ENCODE results near the gene ERICH6B.

The ERICH6B gene

DNA sequence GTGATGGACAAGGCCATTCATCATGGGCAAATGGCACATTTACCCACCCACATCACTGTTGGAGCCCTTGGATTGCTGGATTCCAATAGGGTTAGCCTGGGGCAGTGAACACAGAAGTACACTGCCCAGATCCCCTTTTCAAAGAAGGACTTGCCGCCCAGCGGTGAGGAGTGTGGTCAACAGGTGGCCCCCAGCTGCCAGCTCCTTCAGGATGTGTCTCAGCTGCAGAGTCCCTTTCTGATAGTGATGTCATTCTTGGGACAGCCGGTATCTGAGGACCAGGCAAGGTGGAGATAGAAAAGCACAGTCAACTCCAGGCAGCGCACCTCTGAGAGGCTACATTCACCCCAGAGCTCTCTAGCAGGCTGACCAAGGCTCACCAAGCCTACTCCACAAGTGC lies 16.9 kb downstream of the ERICH6B start:
- Histone ChIP-seq H3K4me3 (ENCODE audit: low read depth, low read length) (no peak overlapping the region), H3K9me3 (ENCODE audit: control insufficient read depth, insufficient read depth, low read depth, low read length) (no peaks in the 10 kb centered on the region), H3K27ac (ENCODE audit: low read depth, low read length) (no peak overlapping the region), H3K27me3 (ENCODE audit: control insufficient read depth, insufficient read depth, low read length) (peaks cover 7% of the 10 kb centered on the region; the same call in 1 of the 2 replicates), H3K4me1 (ENCODE audit: control insufficient read depth, insufficient read depth, low read length) (no peaks in the 10 kb centered on the region), H3K9ac (ENCODE audit: low read length) (no peak overlapping the region), H3K36me3 (ENCODE audit: control insufficient read depth, insufficient read depth, low read length) (no peaks in the 10 kb centered on the region)

DNA sequence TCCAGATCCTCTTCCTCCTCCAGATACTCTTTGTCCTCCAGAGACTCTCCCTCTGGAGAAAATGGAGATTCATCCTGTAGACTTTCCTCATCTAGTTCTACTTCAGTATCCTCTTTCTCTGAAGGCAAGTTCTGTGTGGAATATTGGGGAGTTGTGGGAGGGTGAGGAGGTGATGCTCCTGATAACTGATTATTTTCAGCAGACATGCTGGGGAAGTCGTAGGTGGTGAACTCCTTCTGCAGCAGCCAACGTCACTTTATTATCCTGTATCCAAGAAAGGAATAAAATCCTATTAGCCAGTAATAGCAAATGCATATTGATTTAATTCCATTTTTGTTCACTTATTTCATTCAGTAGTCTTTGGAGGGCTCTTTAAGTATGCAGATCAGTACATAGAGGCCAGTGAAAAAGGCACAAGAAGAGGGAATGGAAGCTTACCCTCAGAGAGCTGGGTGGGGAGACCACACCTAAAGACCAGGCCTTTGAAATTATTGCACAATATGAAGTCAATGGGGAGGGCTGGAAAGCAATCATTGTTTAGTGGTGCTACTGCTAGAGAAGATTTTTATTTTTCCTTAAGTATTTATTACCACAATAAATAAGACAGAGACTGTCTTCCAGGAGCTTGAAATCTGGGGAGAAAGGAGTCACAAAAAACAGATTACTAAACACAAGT lies 18.6 kb downstream of the ERICH6B start:
- no peaks in the 10 kb centered on the region for H3K9me3 ChIP-seq (ENCODE audit: control insufficient read depth, insufficient read depth, low read depth, low read length)
- H3K4me1 ChIP-seq (ENCODE audit: control insufficient read depth, insufficient read depth, low read length) = no peaks in the 10 kb centered on the region
- H3K36me3 ChIP-seq (ENCODE audit: control insufficient read depth, insufficient read depth, low read length) = no peaks in the 10 kb centered on the region
- H3K27ac ChIP-seq (ENCODE audit: low read depth, low read length) = no peak overlapping the region
- peaks cover 7% of the 10 kb centered on the region; the same call in 1 of the 2 replicates for H3K27me3 ChIP-seq (ENCODE audit: control insufficient read depth, insufficient read depth, low read length)
- no peak overlapping the region for H3K9ac ChIP-seq (ENCODE audit: low read length)
- H3K4me3 ChIP-seq (ENCODE audit: low read depth, low read length) = no peak overlapping the region

DNA sequence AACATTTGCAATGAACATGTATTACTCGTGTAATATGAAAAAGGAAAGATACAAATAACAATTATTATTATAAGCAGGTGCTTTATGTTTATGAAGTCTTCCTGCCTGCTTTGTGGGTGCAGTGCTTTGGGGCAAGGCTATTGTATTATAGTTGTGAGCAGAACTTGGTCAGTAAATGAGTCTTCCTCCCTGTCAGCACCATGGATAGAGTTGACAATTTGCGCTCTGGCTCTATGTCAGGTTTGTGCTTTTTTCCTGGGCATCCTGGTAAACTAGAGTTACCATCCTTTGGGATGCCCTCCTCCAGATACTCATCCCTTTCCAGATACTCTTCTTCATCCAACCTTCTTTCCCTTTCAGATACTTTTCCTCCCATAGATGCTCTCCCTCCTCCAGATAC lies 19.6 kb downstream of the ERICH6B start:
- H3K27ac ChIP-seq (ENCODE audit: low read depth, low read length) = no peak overlapping the region
- H3K36me3 ChIP-seq (ENCODE audit: control insufficient read depth, insufficient read depth, low read length) = no peaks in the 10 kb centered on the region
- H3K9ac ChIP-seq (ENCODE audit: low read length) = no peak overlapping the region
- no peaks in the 10 kb centered on the region for H3K9me3 ChIP-seq (ENCODE audit: control insufficient read depth, insufficient read depth, low read depth, low read length)
- H3K4me3 ChIP-seq (ENCODE audit: low read depth, low read length) = no peak overlapping the region
- peaks cover 7% of the 10 kb centered on the region; the same call in 1 of the 2 replicates for H3K27me3 ChIP-seq (ENCODE audit: control insufficient read depth, insufficient read depth, low read length)
- no peaks in the 10 kb centered on the region for H3K4me1 ChIP-seq (ENCODE audit: control insufficient read depth, insufficient read depth, low read length)

DNA sequence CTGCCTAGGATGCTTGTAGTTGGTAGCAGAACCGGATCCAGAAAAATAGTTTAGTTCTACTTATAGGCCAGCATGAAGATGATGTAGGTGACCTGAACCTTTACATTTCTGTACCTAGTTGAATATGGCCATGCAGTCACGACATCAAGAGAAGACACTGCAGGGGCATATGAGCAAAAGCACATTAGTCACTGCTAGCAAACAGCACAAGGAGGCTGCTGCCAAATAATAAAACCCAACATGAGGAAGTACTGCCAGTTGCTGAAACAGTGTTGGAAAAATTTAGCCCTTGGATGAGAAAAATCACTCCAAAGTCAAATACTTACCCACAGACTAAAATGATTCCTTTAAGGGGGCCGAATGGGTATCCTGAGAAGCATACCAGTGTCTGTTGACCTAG lies 20.8 kb downstream of the ERICH6B start:
- Histone ChIP-seq H3K9me3 (ENCODE audit: control insufficient read depth, insufficient read depth, low read depth, low read length) (no peaks in the 10 kb centered on the region), H3K27ac (ENCODE audit: low read depth, low read length) (no peak overlapping the region), H3K4me3 (ENCODE audit: low read depth, low read length) (no peak overlapping the region), H3K4me1 (ENCODE audit: control insufficient read depth, insufficient read depth, low read length) (no peaks in the 10 kb centered on the region), H3K27me3 (ENCODE audit: control insufficient read depth, insufficient read depth, low read length) (peaks cover 7% of the 10 kb centered on the region; the same call in 1 of the 2 replicates), H3K36me3 (ENCODE audit: control insufficient read depth, insufficient read depth, low read length) (no peaks in the 10 kb centered on the region), H3K9ac (ENCODE audit: low read length) (no peak overlapping the region)

DNA sequence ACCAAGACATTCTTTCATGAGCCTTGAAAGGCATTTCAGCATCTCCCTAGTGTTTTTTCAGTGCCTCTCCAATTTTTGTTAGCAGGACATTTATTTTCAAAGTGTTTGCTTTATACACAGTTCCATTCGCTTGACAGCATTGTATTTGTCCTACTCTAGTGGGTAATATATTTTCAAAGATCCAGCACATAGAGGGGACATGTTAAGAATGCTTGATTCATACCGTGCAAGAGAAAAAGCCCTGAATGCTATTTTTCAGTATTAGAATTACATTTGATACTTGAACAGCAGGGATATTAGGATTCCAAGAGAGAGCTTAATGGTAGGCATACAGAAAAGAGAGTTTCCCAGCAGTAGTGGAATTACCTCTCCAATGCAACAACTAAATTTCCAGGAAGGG lies 21.3 kb downstream of the ERICH6B start:
- Histone ChIP-seq H3K36me3 (ENCODE audit: control insufficient read depth, insufficient read depth, low read length) (no peaks in the 10 kb centered on the region), H3K9ac (ENCODE audit: low read length) (no peak overlapping the region), H3K4me1 (ENCODE audit: control insufficient read depth, insufficient read depth, low read length) (no peaks in the 10 kb centered on the region), H3K4me3 (ENCODE audit: low read depth, low read length) (no peak overlapping the region), H3K27ac (ENCODE audit: low read depth, low read length) (no peak overlapping the region), H3K27me3 (ENCODE audit: control insufficient read depth, insufficient read depth, low read length) (peaks cover 7% of the 10 kb centered on the region; the same call in 1 of the 2 replicates), H3K9me3 (ENCODE audit: control insufficient read depth, insufficient read depth, low read depth, low read length) (no peaks in the 10 kb centered on the region)

DNA sequence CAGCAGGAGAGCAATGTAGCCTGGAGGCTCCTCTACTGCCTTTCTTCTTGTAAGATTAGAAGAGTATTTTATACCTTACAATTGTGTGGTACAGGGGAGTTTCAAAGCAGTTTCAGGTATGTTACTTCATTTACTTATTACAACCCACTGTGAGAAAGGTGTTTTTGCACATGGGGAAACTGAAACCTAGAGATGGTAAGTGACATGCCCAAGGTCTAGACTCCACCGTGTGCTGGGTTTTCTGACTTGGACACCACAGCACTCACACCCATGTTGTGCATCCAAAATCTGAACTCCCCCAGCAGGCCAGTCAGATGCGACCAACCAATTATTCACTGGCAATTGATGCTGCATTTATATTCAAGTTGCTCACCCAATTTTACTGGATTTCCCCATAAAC lies 22.8 kb downstream of the ERICH6B start:
- Histone ChIP-seq H3K9ac (ENCODE audit: low read length) (no peak overlapping the region), H3K27me3 (ENCODE audit: control insufficient read depth, insufficient read depth, low read length) (peaks cover 7% of the 10 kb centered on the region; the same call in 1 of the 2 replicates), H3K36me3 (ENCODE audit: control insufficient read depth, insufficient read depth, low read length) (no peaks in the 10 kb centered on the region), H3K4me3 (ENCODE audit: low read depth, low read length) (no peak overlapping the region), H3K9me3 (ENCODE audit: control insufficient read depth, insufficient read depth, low read depth, low read length) (no peaks in the 10 kb centered on the region), H3K4me1 (ENCODE audit: control insufficient read depth, insufficient read depth, low read length) (no peaks in the 10 kb centered on the region), H3K27ac (ENCODE audit: low read depth, low read length) (no peak overlapping the region)

DNA sequence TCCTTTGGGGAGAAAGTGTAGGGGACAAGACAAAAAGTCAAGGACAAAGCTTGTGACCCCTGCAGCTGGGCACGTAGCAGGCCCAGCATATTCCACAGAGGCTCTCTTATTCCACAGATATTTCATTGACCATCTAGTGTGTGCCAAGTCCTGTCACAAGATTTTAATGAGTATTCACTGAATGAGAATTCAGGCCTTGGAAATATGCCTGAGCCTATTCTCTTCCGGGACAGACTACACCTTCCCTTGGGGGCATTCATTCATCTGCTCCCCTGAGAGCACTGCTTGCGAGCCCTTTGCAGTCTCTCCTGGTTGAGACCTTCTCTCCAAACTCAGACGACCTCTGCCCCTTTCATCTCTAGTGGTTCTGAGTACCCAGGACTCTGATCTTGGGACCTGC lies 25.5 kb downstream of the ERICH6B start:
- Histone ChIP-seq H3K27me3 (ENCODE audit: control insufficient read depth, insufficient read depth, low read length) (no peaks in the 10 kb centered on the region), H3K9ac (ENCODE audit: low read length) (no peak overlapping the region), H3K4me3 (ENCODE audit: low read depth, low read length) (no peak overlapping the region), H3K36me3 (ENCODE audit: control insufficient read depth, insufficient read depth, low read length) (no peaks in the 10 kb centered on the region), H3K9me3 (ENCODE audit: control insufficient read depth, insufficient read depth, low read depth, low read length) (no peaks in the 10 kb centered on the region), H3K4me1 (ENCODE audit: control insufficient read depth, insufficient read depth, low read length) (no peaks in the 10 kb centered on the region), H3K27ac (ENCODE audit: low read depth, low read length) (no peak overlapping the region)

DNA sequence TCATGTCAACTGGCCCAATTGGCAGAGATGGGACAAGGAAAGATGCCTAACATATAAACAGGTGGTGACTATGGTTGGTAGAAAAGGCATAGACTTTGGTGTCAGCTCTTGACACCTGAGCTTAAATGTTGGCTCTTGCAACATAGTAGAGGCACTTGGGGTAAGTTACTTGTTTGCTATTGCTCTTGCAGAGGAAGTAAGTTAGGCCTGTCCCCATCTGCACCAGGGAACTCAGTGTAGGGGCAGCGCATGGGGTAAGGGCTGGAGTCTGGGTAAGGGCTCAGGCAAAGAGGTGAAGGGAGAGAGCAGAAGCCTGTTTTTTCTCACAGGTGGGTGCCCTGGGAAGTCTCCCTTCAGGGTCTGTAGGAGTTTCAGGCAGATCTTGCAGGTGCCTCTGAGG lies 27.6 kb downstream of the ERICH6B start:
- Histone ChIP-seq H3K27me3 (ENCODE audit: control insufficient read depth, insufficient read depth, low read length) (no peaks in the 10 kb centered on the region), H3K36me3 (ENCODE audit: control insufficient read depth, insufficient read depth, low read length) (no peaks in the 10 kb centered on the region)

DNA sequence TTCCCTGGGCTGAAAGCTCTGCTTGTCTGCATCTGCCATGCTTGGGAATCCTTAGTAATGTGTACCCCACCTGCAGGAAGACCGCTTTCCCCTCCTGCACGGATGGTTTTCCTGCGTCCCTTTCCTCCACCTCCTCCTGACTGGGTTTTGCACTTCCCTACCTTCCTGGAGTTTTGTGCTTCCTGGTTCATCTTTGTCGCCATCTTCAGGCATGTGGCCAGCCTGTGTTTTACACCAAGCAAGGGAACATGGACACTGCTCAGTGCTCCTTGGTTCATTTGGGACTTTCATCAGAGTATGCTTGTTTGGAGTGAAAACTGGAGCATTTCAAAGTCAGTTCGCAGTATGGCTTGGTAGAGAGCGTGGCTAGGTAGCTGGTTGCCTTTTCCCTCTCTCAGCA lies 30.7 kb downstream of the ERICH6B start:
- H3K4me1 ChIP-seq (ENCODE audit: control insufficient read depth, insufficient read depth, low read length) = no peaks in the 10 kb centered on the region
- H3K9ac ChIP-seq (ENCODE audit: low read length) = no peak overlapping the region
- no peaks in the 10 kb centered on the region for H3K9me3 ChIP-seq (ENCODE audit: control insufficient read depth, insufficient read depth, low read depth, low read length)
- H3K27me3 ChIP-seq (ENCODE audit: control insufficient read depth, insufficient read depth, low read length) = no peaks in the 10 kb centered on the region
- no peak overlapping the region for H3K27ac ChIP-seq (ENCODE audit: low read depth, low read length)
- no peak overlapping the region for H3K4me3 ChIP-seq (ENCODE audit: low read depth, low read length)
- H3K36me3 ChIP-seq (ENCODE audit: control insufficient read depth, insufficient read depth, low read length) = no peaks in the 10 kb centered on the region

More for the DNA sequence above, 27.6 kb downstream of the ERICH6B start:
- Histone ChIP-seq H3K9me3 (ENCODE audit: control insufficient read depth, insufficient read depth, low read depth, low read length) (no peaks in the 10 kb centered on the region), H3K4me1 (ENCODE audit: control insufficient read depth, insufficient read depth, low read length) (no peaks in the 10 kb centered on the region), H3K9ac (ENCODE audit: low read length) (no peak overlapping the region), H3K27ac (ENCODE audit: low read depth, low read length) (no peak overlapping the region), H3K4me3 (ENCODE audit: low read depth, low read length) (no peak overlapping the region)

DNA sequence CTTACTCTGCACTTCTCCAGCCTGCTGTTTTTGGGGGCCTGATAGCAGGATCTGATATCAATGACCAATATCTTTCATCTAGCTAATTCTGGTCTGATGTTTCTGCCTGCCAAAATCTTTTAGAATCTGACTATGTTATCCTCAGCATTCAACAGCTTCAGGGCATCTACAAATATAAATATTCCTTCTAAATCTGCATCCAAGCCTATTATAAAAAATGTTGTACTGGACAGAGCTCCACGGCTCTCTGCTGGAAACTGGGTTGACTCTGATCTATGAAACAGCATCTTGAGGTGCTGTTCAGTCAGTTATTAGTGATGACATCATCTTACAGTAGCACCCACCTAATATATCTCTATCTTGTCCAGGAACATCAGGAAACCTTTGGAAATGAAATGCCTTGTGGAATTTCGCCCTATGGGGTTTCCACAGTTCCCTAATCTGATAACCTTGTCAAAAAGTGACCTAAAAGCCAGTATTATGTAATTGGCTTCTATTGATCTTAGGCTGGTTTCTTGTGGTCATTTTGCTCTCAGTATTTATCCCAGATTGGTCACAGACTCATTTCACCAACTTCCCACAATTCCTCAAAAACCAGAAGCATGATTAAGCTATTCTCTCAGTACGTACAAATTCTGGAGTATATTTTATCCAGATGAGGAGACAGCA lies 33.0 kb downstream of the ERICH6B start:
- H3K27me3 ChIP-seq (ENCODE audit: control insufficient read depth, insufficient read depth, low read length) = peaks cover 11% of the 10 kb centered on the region; the same call in 1 of the 2 replicates
- H3K4me1 ChIP-seq (ENCODE audit: control insufficient read depth, insufficient read depth, low read length) = peaks cover 7% of the 10 kb centered on the region

DNA sequence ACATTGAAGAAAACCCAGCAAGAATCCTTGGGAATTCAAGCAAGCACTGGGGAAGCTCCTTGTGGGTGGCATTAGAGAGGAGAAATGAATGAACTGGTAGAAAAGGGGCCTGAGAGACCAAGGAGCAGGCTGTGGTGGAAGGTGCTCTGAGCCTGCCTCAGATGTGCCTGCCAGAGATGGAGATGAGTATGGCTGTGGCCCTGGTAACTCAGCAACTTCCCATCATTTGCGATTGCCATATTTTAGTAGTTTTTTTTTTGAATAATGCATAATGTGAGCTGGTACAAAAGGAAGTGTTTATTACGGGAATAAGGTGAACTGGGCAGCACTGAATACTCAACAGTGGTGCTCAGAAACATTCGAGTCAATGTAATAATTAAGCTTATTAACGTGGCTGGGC lies 39.1 kb downstream of the ERICH6B start:
- no peaks in the 10 kb centered on the region for H3K9me3 ChIP-seq (ENCODE audit: control insufficient read depth, insufficient read depth, low read depth, low read length)
- H3K36me3 ChIP-seq (ENCODE audit: control insufficient read depth, insufficient read depth, low read length) = no peaks in the 10 kb centered on the region
- no peak overlapping the region for H3K4me3 ChIP-seq (ENCODE audit: low read depth, low read length)
- peaks cover 7% of the 10 kb centered on the region for H3K4me1 ChIP-seq (ENCODE audit: control insufficient read depth, insufficient read depth, low read length)
- no peak overlapping the region for H3K9ac ChIP-seq (ENCODE audit: low read length)
- H3K27me3 ChIP-seq (ENCODE audit: control insufficient read depth, insufficient read depth, low read length) = peaks cover 15% of the 10 kb centered on the region; the same call in 1 of the 2 replicates
- no peak overlapping the region for H3K27ac ChIP-seq (ENCODE audit: low read depth, low read length)

More for the DNA sequence above, 33.0 kb downstream of the ERICH6B start:
- Histone ChIP-seq H3K4me3 (ENCODE audit: low read depth, low read length) (no peak overlapping the region), H3K27ac (ENCODE audit: low read depth, low read length) (no peak overlapping the region), H3K9me3 (ENCODE audit: control insufficient read depth, insufficient read depth, low read depth, low read length) (no peaks in the 10 kb centered on the region), H3K9ac (ENCODE audit: low read length) (no peak overlapping the region), H3K36me3 (ENCODE audit: control insufficient read depth, insufficient read depth, low read length) (no peaks in the 10 kb centered on the region)
